CD14-positive monocyte (primary cell): ENCODE results near the gene KIF13A. TPM values are rescaled to one million over a fixed set of nuclear protein-coding genes. Genes with fewer than 3 reads are reported as not detected.
"Not testable (repeated sequence)": the region's sequence is repeated elsewhere in the genome, so short reads cannot be mapped to it uniquely, and the experiment has no call there.

Source experiments
- DNase-seq, 3 donors: peaks; one replicate each; pipeline ENCODE4 v3.0.0-alpha.2; 2011 to 2022
- H2AFZ ChIP-seq: 2 replicates; pipeline ENCODE4 v1.6.0; 2012; ENCODE audit warnings: mild to moderate bottlenecking, low read depth, low read length, inconsistent platforms; ENCODE audit not compliant: insufficient read depth, poor library complexity, severe bottlenecking
- H3K27ac ChIP-seq, 2 donors: 1 replicate in 1 of 2; 2 replicates in 1 of 2; pipeline ENCODE4 v1.5.1; 2012 to 2013; ENCODE audit warnings: low read length in 2 of 2, control low read depth in 1 of 2, inconsistent platforms in 1 of 2, low read depth in 1 of 2, mild to moderate bottlenecking in 1 of 2
- H3K27me3 ChIP-seq, 2 donors: one replicate each; pipeline versions ENCODE4 v1.6.0 to v1.6.1; 2011 to 2013; ENCODE audit warnings: low read length in 2 of 2; ENCODE audit not compliant: control insufficient read depth in 2 of 2, insufficient read depth in 2 of 2
- H3K36me3 ChIP-seq, 2 donors: replicated peaks in 1 of 2; 1 replicate in 1 of 2; 2 replicates in 1 of 2; pipeline versions ENCODE4 v1.5.1 to v1.6.1; 2012 to 2013; ENCODE audit warnings: low read length in 2 of 2, control low read depth in 1 of 2, inconsistent platforms in 1 of 2, mild to moderate bottlenecking in 1 of 2; ENCODE audit not compliant: insufficient read depth in 2 of 2, control insufficient read depth in 1 of 2
- H3K4me1 ChIP-seq, 2 donors: 1 replicate in 1 of 2; 2 replicates in 1 of 2; pipeline versions ENCODE4 v1.5.1 to v1.6.1; 2012 to 2013; ENCODE audit warnings: low read length in 2 of 2, control low read depth in 1 of 2, inconsistent platforms in 1 of 2, mild to moderate bottlenecking in 1 of 2, moderate library complexity in 1 of 2; ENCODE audit not compliant: insufficient read depth in 2 of 2, control insufficient read depth in 1 of 2
- H3K4me2 ChIP-seq: replicated peaks from 2 replicates; pipeline ENCODE3; 2012; ENCODE audit warnings: low read length, moderate library complexity, mild to moderate bottlenecking; ENCODE audit not compliant: poor library complexity, severe bottlenecking; ENCODE audit errors: extremely low read depth
- H3K4me3 ChIP-seq, 3 experiments: fragments of 200-600 bp in 1 of 3; sonication (generic) in 1 of 3; replicated peaks in 1 of 3; 1 replicate in 2 of 3; 2 replicates in 1 of 3; pipeline ENCODE4 v1.5.1; 2011 to 2013; ENCODE audit warnings: low read length in 3 of 3, mild to moderate bottlenecking in 3 of 3, control low read depth in 2 of 3, low read depth in 2 of 3, inconsistent platforms in 1 of 3, moderate library complexity in 1 of 3
- H3K79me2 ChIP-seq: 2 replicates; pipeline ENCODE4 v1.6.0; 2012; ENCODE audit warnings: mild to moderate bottlenecking, control low read depth, inconsistent platforms, low read length, moderate library complexity; ENCODE audit not compliant: insufficient read depth
- H3K9ac ChIP-seq: 2 replicates; pipeline ENCODE4 v1.6.0; 2017; ENCODE audit warnings: low read length, mild to moderate bottlenecking; ENCODE audit not compliant: insufficient read depth, poor library complexity, severe bottlenecking
- H3K9me3 ChIP-seq, 2 donors: replicated peaks in 1 of 2; 1 replicate in 1 of 2; 2 replicates in 1 of 2; pipeline versions ENCODE4 v1.5.1 to v1.6.1; 2012 to 2013; ENCODE audit warnings: low read length in 2 of 2, control low read depth in 1 of 2; ENCODE audit not compliant: control insufficient read depth in 1 of 2, insufficient read depth in 1 of 2
- H4K20me1 ChIP-seq: 2 replicates; pipeline ENCODE4 v1.6.0; 2012; ENCODE audit warnings: mild to moderate bottlenecking, low read length, control low read depth, moderate library complexity; ENCODE audit not compliant: insufficient read depth
- H3K27ac Mint-ChIP-seq, 7 donors: one replicate each; pipeline ENCODE4 v1.8.0; 2020; ENCODE audit warnings: mild to moderate bottlenecking in 7 of 7, mixed read lengths in 7 of 7, moderate library complexity in 6 of 7, inconsistent platforms in 2 of 7
- H3K27me3 Mint-ChIP-seq, 3 donors: one replicate each; pipeline ENCODE4 v1.8.0; 2021 to 2022; ENCODE audit warnings: low read depth in 3 of 3, mild to moderate bottlenecking in 3 of 3, mixed read lengths in 3 of 3, moderate library complexity in 3 of 3, inconsistent platforms in 1 of 3
- H3K36me3 Mint-ChIP-seq, 2 donors: one replicate each; pipeline ENCODE4 v1.8.0; 2020; ENCODE audit warnings: mixed read lengths in 2 of 2, inconsistent platforms in 1 of 2, mild to moderate bottlenecking in 1 of 2
- H3K4me1 Mint-ChIP-seq: one replicate; pipeline ENCODE4 v1.8.0; 2020; ENCODE audit warnings: mild to moderate bottlenecking, mixed read lengths
- H3K4me3 Mint-ChIP-seq, 2 donors: one replicate each; pipeline ENCODE4 v1.8.0; 2020; ENCODE audit warnings: mild to moderate bottlenecking in 2 of 2, mixed read lengths in 2 of 2, moderate library complexity in 1 of 2
- H3K9me3 Mint-ChIP-seq, 7 donors: one replicate each; pipeline ENCODE4 v1.8.0; 2020 to 2022; ENCODE audit warnings: mixed read lengths in 7 of 7, mild to moderate bottlenecking in 6 of 7, moderate library complexity in 6 of 7, inconsistent platforms in 2 of 7
- WGBS: methylation state at CpG from one replicate; pipeline ENCODE4 v1.1.5; 2013; ENCODE audit warnings: missing lambda C conversion rate; ENCODE audit not compliant: insufficient coverage; 5-methylcytosine and 5-hydroxymethylcytosine counted together
- intact Hi-C, 2 donors: fragments of 100-400 bp; cut with micrococcal nuclease; formaldehyde crosslinking; loops; one replicate each; pipeline versions ENCODE4 v1.15.0 to v1.15.1; 2023
- polyA plus RNA-seq, 3 donors: library from polyadenylated mRNA; depleted of rRNA in 1 of 3; unstranded in 2 of 3; stranded (reverse) in 1 of 3; fragments of 300-500 nt in 2 of 3; fragments of >200 nt in 1 of 3; fragmentation: Illumina TruSeq in 2 of 3; gene quantifications; 1 replicate in 2 of 3; 2 replicates in 1 of 3; pipeline ENCODE4 v1.2.3, GENCODE V29; 2012 to 2021
- TF ChIP-seq, protein P1 (sequence below): fragments of 200-600 bp; IDR thresholded peaks from one replicate; pipeline ENCODE4 v1.8.0; 2022; ENCODE audit warnings: antibody characterized with exemption, mild to moderate bottlenecking

The KIF13A gene
- polyA plus RNA-seq, 3 donors: 2.9 to 28.4 (median 6.0) TPM

DNA sequence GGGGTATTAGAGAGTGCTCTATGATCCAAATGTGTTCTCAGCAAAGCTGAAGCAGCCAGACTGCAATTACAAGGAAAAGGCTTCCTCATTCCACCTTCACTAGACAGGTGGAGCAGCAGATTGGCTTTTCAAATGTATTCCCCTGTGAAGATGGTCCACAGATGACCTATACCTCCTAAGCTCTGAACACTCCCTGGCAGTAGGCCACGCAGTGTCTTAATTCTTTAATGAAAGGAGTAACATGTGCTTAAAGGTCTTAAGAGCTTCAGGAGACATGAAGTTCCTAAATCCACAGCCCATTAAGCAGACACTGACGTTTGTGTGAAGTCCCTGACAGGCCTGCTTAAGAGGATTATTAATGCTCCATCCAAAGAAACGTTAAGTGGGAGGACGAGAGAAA is 141.8 kb downstream of the KIF13A start:
- H3K27me3 ChIP-seq: no peaks in the 10 kb centered on the region
- H3K27ac Mint-ChIP-seq: no peak overlapping the region
- 100% methylated on average over 2 of the region's 4 CpGs for WGBS
- no peaks in the 10 kb centered on the region for H3K9me3 Mint-ChIP-seq
- peaks cover 68 to 73% of the 10 kb centered on the region in 2 donors for H3K36me3 Mint-ChIP-seq
- no peak overlapping the region for H3K27ac ChIP-seq
- peaks cover 33 to 99% of the 10 kb centered on the region in 2 donors for H3K36me3 ChIP-seq
- no peaks in the 10 kb centered on the region for H3K27me3 Mint-ChIP-seq
- H3K4me3 Mint-ChIP-seq: no peak overlapping the region
- H3K4me1 ChIP-seq: no peaks in the 10 kb centered on the region
- H3K79me2 ChIP-seq: no peaks in the 10 kb centered on the region
- no peak overlapping the region for H2AFZ ChIP-seq
- no peaks in the 10 kb centered on the region for H4K20me1 ChIP-seq
- TF ChIP-seq, protein P1, sequence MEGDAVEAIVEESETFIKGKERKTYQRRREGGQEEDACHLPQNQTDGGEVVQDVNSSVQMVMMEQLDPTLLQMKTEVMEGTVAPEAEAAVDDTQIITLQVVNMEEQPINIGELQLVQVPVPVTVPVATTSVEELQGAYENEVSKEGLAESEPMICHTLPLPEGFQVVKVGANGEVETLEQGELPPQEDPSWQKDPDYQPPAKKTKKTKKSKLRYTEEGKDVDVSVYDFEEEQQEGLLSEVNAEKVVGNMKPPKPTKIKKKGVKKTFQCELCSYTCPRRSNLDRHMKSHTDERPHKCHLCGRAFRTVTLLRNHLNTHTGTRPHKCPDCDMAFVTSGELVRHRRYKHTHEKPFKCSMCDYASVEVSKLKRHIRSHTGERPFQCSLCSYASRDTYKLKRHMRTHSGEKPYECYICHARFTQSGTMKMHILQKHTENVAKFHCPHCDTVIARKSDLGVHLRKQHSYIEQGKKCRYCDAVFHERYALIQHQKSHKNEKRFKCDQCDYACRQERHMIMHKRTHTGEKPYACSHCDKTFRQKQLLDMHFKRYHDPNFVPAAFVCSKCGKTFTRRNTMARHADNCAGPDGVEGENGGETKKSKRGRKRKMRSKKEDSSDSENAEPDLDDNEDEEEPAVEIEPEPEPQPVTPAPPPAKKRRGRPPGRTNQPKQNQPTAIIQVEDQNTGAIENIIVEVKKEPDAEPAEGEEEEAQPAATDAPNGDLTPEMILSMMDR: no peak
- no peak overlapping the region for H3K4me3 ChIP-seq
- DNase-seq: no peak
- H3K4me2 ChIP-seq: no peak overlapping the region
- no peak overlapping the region for H3K9ac ChIP-seq
- H3K4me1 Mint-ChIP-seq: peaks cover 1% of the 10 kb centered on the region
- H3K9me3 ChIP-seq: no peaks in the 10 kb centered on the region
- intact Hi-C loops: no loop called here

DNA sequence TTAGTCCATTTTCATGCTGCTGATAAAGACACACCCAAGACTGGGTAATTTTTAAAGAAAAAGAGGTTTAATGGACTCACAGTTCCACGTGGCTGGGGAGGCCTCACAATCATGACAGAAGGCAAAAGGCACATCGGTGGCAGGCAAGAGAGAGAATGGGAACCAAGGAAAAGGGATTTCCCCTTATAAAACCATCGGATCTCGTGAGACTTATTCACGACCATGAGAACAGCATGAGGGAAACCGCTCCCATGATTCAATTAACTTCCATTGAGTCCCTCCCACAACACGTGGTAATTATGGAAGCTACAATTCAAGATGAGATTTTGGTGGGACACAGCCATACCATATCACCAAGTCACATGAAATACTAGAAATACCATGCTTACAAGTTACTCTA is 142.5 kb downstream of the KIF13A start:
- H3K4me3 ChIP-seq, H3K4me1 ChIP-seq, H3K79me2 ChIP-seq, H3K4me2 ChIP-seq, H3K4me1 Mint-ChIP-seq, intact Hi-C loops, H3K9me3 ChIP-seq, H3K9me3 Mint-ChIP-seq, H3K4me3 Mint-ChIP-seq, H3K27me3 ChIP-seq, H4K20me1 ChIP-seq, H3K9ac ChIP-seq, DNase-seq, H3K27me3 Mint-ChIP-seq, H2AFZ ChIP-seq: not testable (repeated sequence)
- WGBS: no CpG with 5 or more reads among the region's 7 CpGs
- peak overlapping the region in 1 of 2 donors; percentile 12 for H3K27ac ChIP-seq
- Mint-ChIP-seq H3K36me3 (peaks cover 68 to 73% of the 10 kb centered on the region in 2 donors), H3K27ac (peak overlapping the region in 3 of 7 donors; percentile 29 to 50 (median 41))
- peaks cover 27 to 96% of the 10 kb centered on the region in 2 donors for H3K36me3 ChIP-seq
